ENCODE results near the gene CCNQ. TPM values are rescaled to one million over a fixed set of nuclear protein-coding genes. Genes with fewer than 3 reads are reported as not detected.

Gene CCNQ
- total RNA-seq, 2 donors from 2014 or later = 16.3 to 24.0 TPM

GRCh38 chrX:153641627-153642026 is 42.7 kb upstream of the CCNQ start:
- peaks cover 39% of the 10 kb centered on the region for H3K27me3 ChIP-seq
- no peak overlapping the region for H3K9ac ChIP-seq (ENCODE audit: low read depth in 2 of 2, low read length in 2 of 2)
- intact Hi-C loops (cut with DNase I) = no loop called here
- H3K4me1 ChIP-seq = no peaks in the 10 kb centered on the region
- no peaks in the 10 kb centered on the region for H3K36me3 ChIP-seq
- TF ChIP-seq CTCF (IDR thresholded peaks at IDR 0.05) = no peak
- H3K27ac ChIP-seq = no peak overlapping the region
- no peak for DNase-seq
- H3K4me3 ChIP-seq = no peak overlapping the region
- no peaks in the 10 kb centered on the region for H3K9me3 ChIP-seq

- no peak for TF ChIP-seq CTCF (IDR thresholded peaks at IDR 0.05)
- intact Hi-C loops (cut with DNase I) = no loop called here
- Histone ChIP-seq H3K9ac (ENCODE audit: low read depth in 2 of 2, low read length in 2 of 2) (no peak overlapping the region), H3K4me1 (no peaks in the 10 kb centered on the region), H3K9me3 (no peaks in the 10 kb centered on the region), H3K4me3 (no peak overlapping the region), H3K36me3 (no peaks in the 10 kb centered on the region), H3K27ac (no peak overlapping the region), H3K27me3 (peaks cover 35% of the 10 kb centered on the region)
- DNase-seq = no peak
These were observed 42.0 kb upstream of the CCNQ start for GRCh38 chrX:153640736-153641575.

GRCh38 chrX:153640045-153640686 is 41.2 kb upstream of the CCNQ start:
- H3K27me3 ChIP-seq = peaks cover 28% of the 10 kb centered on the region

GRCh38 chrX:153639177-153640044 is 40.5 kb upstream of the CCNQ start:
- Histone ChIP-seq H3K4me3 (no peak overlapping the region), H3K27me3 (peaks cover 20% of the 10 kb centered on the region), H3K4me1 (no peaks in the 10 kb centered on the region), H3K27ac (no peak overlapping the region), H3K36me3 (no peaks in the 10 kb centered on the region), H3K9me3 (no peaks in the 10 kb centered on the region), H3K9ac (ENCODE audit: low read depth in 2 of 2, low read length in 2 of 2) (no peak overlapping the region)
- intact Hi-C loops (cut with DNase I) = no loop called here
- no peak for TF ChIP-seq CTCF (IDR thresholded peaks at IDR 0.05)
- no peak for DNase-seq

More at GRCh38 chrX:153640045-153640686, 41.2 kb upstream of the CCNQ start:
- Histone ChIP-seq H3K36me3 (no peaks in the 10 kb centered on the region), H3K27ac (no peak overlapping the region), H3K9me3 (no peaks in the 10 kb centered on the region), H3K4me1 (no peaks in the 10 kb centered on the region), H3K9ac (ENCODE audit: low read depth in 2 of 2, low read length in 2 of 2) (no peak overlapping the region), H3K4me3 (no peak overlapping the region)
- no peak for TF ChIP-seq CTCF (IDR thresholded peaks at IDR 0.05)
- intact Hi-C loops (cut with DNase I) = no loop called here
- no peak for DNase-seq

GRCh38 chrX:153638436-153639176 is 39.7 kb upstream of the CCNQ start:
- no peak for DNase-seq
- Histone ChIP-seq H3K4me3 (no peak overlapping the region), H3K36me3 (no peaks in the 10 kb centered on the region), H3K9me3 (no peaks in the 10 kb centered on the region), H3K27me3 (peaks cover 17% of the 10 kb centered on the region), H3K27ac (no peak overlapping the region), H3K4me1 (no peaks in the 10 kb centered on the region), H3K9ac (ENCODE audit: low read depth in 2 of 2, low read length in 2 of 2) (no peak overlapping the region)
- TF ChIP-seq CTCF (IDR thresholded peaks at IDR 0.05) = no peak
- intact Hi-C loops (cut with DNase I) = no loop called here

Data from colonic mucosa (tissue), 4 donors.